IgD-negative memory B cell (primary cell): ENCODE results near the gene SPATS2L. TPM values are rescaled to one million over a fixed set of nuclear protein-coding genes. Genes with fewer than 3 reads are reported as not detected.

Experiments
- H3K27ac Mint-ChIP-seq, 3 donors: one replicate each; pipeline ENCODE4 v1.8.0; 2020 to 2022; ENCODE audit warnings: mild to moderate bottlenecking in 3 of 3, mixed read lengths in 3 of 3, moderate library complexity in 1 of 3
- H3K27me3 Mint-ChIP-seq: one replicate; pipeline ENCODE4 v1.8.0; 2021; ENCODE audit warnings: mixed read lengths
- H3K36me3 Mint-ChIP-seq: one replicate; pipeline ENCODE4 v1.8.0; 2020; ENCODE audit warnings: mild to moderate bottlenecking, mixed read lengths
- H3K4me1 Mint-ChIP-seq, 3 donors: one replicate each; pipeline ENCODE4 v1.8.0; 2020 to 2022; ENCODE audit warnings: mixed read lengths in 3 of 3, mild to moderate bottlenecking in 1 of 3
- H3K4me3 Mint-ChIP-seq, 4 donors: one replicate each; pipeline ENCODE4 v1.8.0; 2020 to 2022; ENCODE audit warnings: mild to moderate bottlenecking in 4 of 4, mixed read lengths in 4 of 4, moderate library complexity in 3 of 4
- H3K9me3 Mint-ChIP-seq, 3 donors: one replicate each; pipeline ENCODE4 v1.8.0; 2020 to 2021; ENCODE audit warnings: mixed read lengths in 3 of 3, mild to moderate bottlenecking in 1 of 3
- polyA plus RNA-seq: library from polyadenylated mRNA; unstranded; fragments of 300-500 nt; fragmentation: Illumina TruSeq; gene quantifications from one replicate; pipeline ENCODE4 v1.2.3, GENCODE V29; 2021

The SPATS2L gene
- polyA plus RNA-seq, 1 donor from 2014 or later: 0.50 TPM

- H3K27me3 Mint-ChIP-seq: peaks cover 37% of the 10 kb centered on the region
- no peak overlapping the region for H3K27ac Mint-ChIP-seq
- H3K9me3 Mint-ChIP-seq: no peaks in the 10 kb centered on the region
- peaks cover 5 to 11% (median 9%) of the 10 kb centered on the region in 3 donors for H3K4me1 Mint-ChIP-seq
- H3K36me3 Mint-ChIP-seq: peaks cover 2% of the 10 kb centered on the region
- peak overlapping the region in 3 of 4 donors; percentile 80 to 85 (median 84) for H3K4me3 Mint-ChIP-seq
Observed at GRCh38 chr2:200306931-200307723, 634 bp downstream of the SPATS2L start.

- Mint-ChIP-seq H3K36me3 (peaks cover 2% of the 10 kb centered on the region), H3K27me3 (peaks cover 33% of the 10 kb centered on the region), H3K27ac (no peak overlapping the region), H3K4me1 (peaks cover 5 to 11% (median 9%) of the 10 kb centered on the region in 3 donors), H3K9me3 (no peaks in the 10 kb centered on the region), H3K4me3 (peak overlapping the region; percentile 70 to 85 (median 82))
Observed at GRCh38 chr2:200307724-200308545, 1.4 kb downstream of the SPATS2L start.

- Mint-ChIP-seq H3K4me1 (peaks cover 5 to 11% (median 9%) of the 10 kb centered on the region in 3 donors), H3K9me3 (no peaks in the 10 kb centered on the region), H3K36me3 (peaks cover 2% of the 10 kb centered on the region), H3K4me3 (peak overlapping the region in 2 of 4 donors; percentile 1 to 84), H3K27me3 (peaks cover 33% of the 10 kb centered on the region), H3K27ac (no peak overlapping the region)
Observed at GRCh38 chr2:200308546-200309295, 2.2 kb downstream of the SPATS2L start.

- peaks cover 33% of the 10 kb centered on the region for H3K27me3 Mint-ChIP-seq
- H3K9me3 Mint-ChIP-seq: no peaks in the 10 kb centered on the region
- H3K36me3 Mint-ChIP-seq: peaks cover 2% of the 10 kb centered on the region
- H3K4me1 Mint-ChIP-seq: peaks cover 5 to 11% (median 9%) of the 10 kb centered on the region in 3 donors
- H3K27ac Mint-ChIP-seq: no peak overlapping the region
- peak overlapping the region in 2 of 4 donors; percentile 1 to 23 for H3K4me3 Mint-ChIP-seq
Observed at GRCh38 chr2:200309296-200310049, 3.0 kb downstream of the SPATS2L start.

GRCh38 chr2:200310545-200310971 is 4.1 kb downstream of the SPATS2L start:
- Mint-ChIP-seq H3K36me3 (peaks cover 2% of the 10 kb centered on the region), H3K27me3 (peaks cover 30% of the 10 kb centered on the region), H3K4me3 (peak overlapping the region in 2 of 4 donors; percentile 41 to 42), H3K9me3 (no peaks in the 10 kb centered on the region), H3K27ac (no peak overlapping the region), H3K4me1 (peaks cover 5 to 11% (median 9%) of the 10 kb centered on the region in 3 donors)

- no peaks in the 10 kb centered on the region for H3K9me3 Mint-ChIP-seq
- H3K4me1 Mint-ChIP-seq: peaks cover 5 to 6% (median 6%) of the 10 kb centered on the region in 3 donors
- H3K4me3 Mint-ChIP-seq: peak overlapping the region in 1 of 4 donors; percentile 42
- peaks cover 1% of the 10 kb centered on the region for H3K36me3 Mint-ChIP-seq
- peaks cover 25% of the 10 kb centered on the region for H3K27me3 Mint-ChIP-seq
- H3K27ac Mint-ChIP-seq: no peak overlapping the region
Observed at GRCh38 chr2:200311139-200311538, 4.6 kb downstream of the SPATS2L start.

GRCh38 chr2:200314976-200315567 is 8.6 kb downstream of the SPATS2L start:
- H3K9me3 Mint-ChIP-seq: peaks cover 0 to 2% (median 0%) of the 10 kb centered on the region in 3 donors
- H3K27ac Mint-ChIP-seq: no peak overlapping the region
- H3K36me3 Mint-ChIP-seq: no peaks in the 10 kb centered on the region
- no peak overlapping the region for H3K4me3 Mint-ChIP-seq
- H3K4me1 Mint-ChIP-seq: no peaks in the 10 kb centered on the region
- H3K27me3 Mint-ChIP-seq: peaks cover 13% of the 10 kb centered on the region

GRCh38 chr2:200317975-200318374 is 11.5 kb downstream of the SPATS2L start:
- H3K27ac Mint-ChIP-seq: no peak overlapping the region
- H3K4me3 Mint-ChIP-seq: no peak overlapping the region
- H3K27me3 Mint-ChIP-seq: peaks cover 7% of the 10 kb centered on the region
- no peaks in the 10 kb centered on the region for H3K36me3 Mint-ChIP-seq
- peaks cover 0 to 2% (median 0%) of the 10 kb centered on the region in 3 donors for H3K9me3 Mint-ChIP-seq
- no peaks in the 10 kb centered on the region for H3K4me1 Mint-ChIP-seq

GRCh38 chr2:200318940-200319435 is 12.5 kb downstream of the SPATS2L start:
- Mint-ChIP-seq H3K4me3 (no peak overlapping the region), H3K4me1 (no peaks in the 10 kb centered on the region), H3K27me3 (peaks cover 7% of the 10 kb centered on the region), H3K36me3 (no peaks in the 10 kb centered on the region), H3K27ac (no peak overlapping the region), H3K9me3 (peaks cover 0 to 2% (median 0%) of the 10 kb centered on the region in 3 donors)

GRCh38 chr2:200319548-200320337 is 13.2 kb downstream of the SPATS2L start:
- Mint-ChIP-seq H3K9me3 (peaks cover 0 to 2% (median 0%) of the 10 kb centered on the region in 3 donors), H3K27ac (no peak overlapping the region), H3K36me3 (no peaks in the 10 kb centered on the region), H3K27me3 (peaks cover 9% of the 10 kb centered on the region), H3K4me3 (no peak overlapping the region), H3K4me1 (no peaks in the 10 kb centered on the region)

GRCh38 chr2:200320344-200320743 is 13.9 kb downstream of the SPATS2L start:
- H3K27ac Mint-ChIP-seq: no peak overlapping the region
- H3K27me3 Mint-ChIP-seq: peaks cover 6% of the 10 kb centered on the region
- H3K9me3 Mint-ChIP-seq: peaks cover 0 to 2% (median 0%) of the 10 kb centered on the region in 3 donors
- no peaks in the 10 kb centered on the region for H3K36me3 Mint-ChIP-seq
- no peak overlapping the region for H3K4me3 Mint-ChIP-seq
- no peaks in the 10 kb centered on the region for H3K4me1 Mint-ChIP-seq

- no peak overlapping the region for H3K4me3 Mint-ChIP-seq
- H3K4me1 Mint-ChIP-seq: no peaks in the 10 kb centered on the region
- H3K9me3 Mint-ChIP-seq: peaks cover 0 to 2% (median 0%) of the 10 kb centered on the region in 3 donors
- H3K36me3 Mint-ChIP-seq: no peaks in the 10 kb centered on the region
- no peak overlapping the region for H3K27ac Mint-ChIP-seq
- peaks cover 6% of the 10 kb centered on the region for H3K27me3 Mint-ChIP-seq
Observed at GRCh38 chr2:200320991-200321390, 14.5 kb downstream of the SPATS2L start.
